ENCODE measurements around the gene PDGFB. TPM values are rescaled to one million over a fixed set of nuclear protein-coding genes. Genes with fewer than 3 reads are reported as not detected.
A peak's percentile ranks its signal among the peaks of the same experiment; 100 is the strongest.

The PDGFB gene
- total RNA-seq, 1 donor, result 0.27 TPM

- DNase-seq (ENCODE audit: low read depth in 2 of 3, low spot score in 2 of 3), result no peak
These were observed 10.8 kb upstream of the PDGFB start for GRCh38 chr22:39255449-39256185.

GRCh38 chr22:39254789-39255298, 10.1 kb upstream of the PDGFB start:
- no peak for DNase-seq (ENCODE audit: low read depth in 2 of 3, low spot score in 2 of 3)

DNA sequence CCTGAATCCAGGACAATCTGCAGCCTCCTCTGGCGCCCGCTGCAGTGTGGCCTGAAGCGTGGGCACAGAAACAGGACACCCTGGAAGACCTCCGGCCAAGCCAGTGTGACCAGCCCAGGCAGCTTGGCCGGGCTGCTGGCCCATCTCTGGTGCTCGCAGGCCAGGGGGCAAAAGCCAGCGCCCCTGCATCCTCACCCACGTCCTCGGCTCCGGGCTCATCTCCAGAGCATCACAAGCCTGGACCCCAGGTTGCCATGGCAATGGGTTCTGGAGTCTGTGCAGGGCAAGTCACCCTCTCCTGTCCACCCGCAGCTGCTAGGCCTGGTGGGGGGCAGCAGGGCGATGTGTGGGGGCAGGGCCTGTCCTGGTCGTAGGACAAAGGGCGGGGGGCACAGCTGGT, 9.3 kb upstream of the PDGFB start:
- DNase-seq (ENCODE audit: low read depth in 2 of 3, low spot score in 2 of 3), result no peak

- DNase-seq (ENCODE audit: low read depth in 2 of 3, low spot score in 2 of 3), result peak in 2 of 3 donors; percentile 28 to 61
These were observed 8.8 kb upstream of the PDGFB start for GRCh38 chr22:39253435-39254070.

GRCh38 chr22:39252461-39253434, 8.0 kb upstream of the PDGFB start:
- DNase-seq (ENCODE audit: low read depth in 2 of 3, low spot score in 2 of 3), result no peak

- DNase-seq (ENCODE audit: low read depth in 2 of 3, low spot score in 2 of 3), result no peak
These were observed 7.1 kb upstream of the PDGFB start for GRCh38 chr22:39251762-39252460.

GRCh38 chr22:39250838-39251237, 6.1 kb upstream of the PDGFB start:
- no peak for DNase-seq (ENCODE audit: low read depth in 2 of 3, low spot score in 2 of 3)

DNA sequence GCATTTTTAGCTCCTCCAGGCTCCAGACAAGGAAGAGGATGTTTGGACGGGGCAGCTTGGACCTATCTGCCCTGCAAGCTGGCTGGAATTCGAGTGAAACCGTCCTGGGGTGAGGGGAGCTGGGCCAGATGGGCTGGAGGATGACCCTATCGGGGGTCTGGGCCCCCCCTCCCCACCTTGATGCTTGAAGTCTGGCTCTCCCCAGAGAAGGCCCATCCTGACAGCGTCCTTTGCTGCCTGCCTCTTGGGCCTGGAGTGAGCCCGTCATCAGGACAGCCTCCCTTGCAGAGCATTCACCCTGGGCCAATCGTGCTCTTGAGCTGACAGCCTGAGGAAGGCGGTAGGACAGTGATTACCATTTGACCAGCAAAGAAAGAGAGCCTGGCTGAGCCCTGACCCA, 5.3 kb upstream of the PDGFB start:
- no peak for DNase-seq (ENCODE audit: low read depth in 2 of 3, low spot score in 2 of 3)

DNA sequence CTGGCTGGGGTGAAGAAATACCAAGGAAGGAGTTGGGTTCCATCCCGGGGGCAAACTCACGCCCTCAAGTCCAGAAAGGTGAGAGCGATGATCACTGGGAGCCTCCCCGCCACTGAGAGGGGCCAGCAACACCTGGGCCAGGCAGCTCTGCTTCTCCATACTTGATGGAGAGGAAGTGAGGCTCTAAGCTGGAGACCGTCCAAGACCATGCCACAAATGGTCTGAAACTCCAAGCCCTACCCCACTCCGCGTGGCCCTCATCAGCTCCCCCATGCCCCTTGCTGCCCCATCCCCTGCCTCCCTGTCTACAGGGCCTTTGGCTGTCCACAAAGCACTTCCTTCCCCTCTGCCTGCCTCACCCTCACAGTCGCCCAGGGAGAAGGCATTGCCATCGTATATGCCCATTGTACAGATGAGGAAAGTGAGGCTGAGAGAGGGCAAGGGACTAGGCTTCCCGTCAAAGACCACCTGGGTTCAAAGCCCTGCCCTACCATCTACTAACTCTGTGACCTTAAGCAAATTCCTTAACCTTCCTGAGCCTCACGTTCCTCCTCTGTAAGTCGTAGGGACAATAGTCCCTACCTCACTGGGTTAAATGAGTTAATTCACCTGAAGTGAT, 4.4 kb upstream of the PDGFB start:
- DNase-seq (ENCODE audit: low read depth in 2 of 3, low spot score in 2 of 3), result peak in 1 of 3 donors; percentile 45

GRCh38 chr22:39248254-39248653, 3.5 kb upstream of the PDGFB start:
- DNase-seq (ENCODE audit: low read depth in 2 of 3, low spot score in 2 of 3), result no peak

DNA sequence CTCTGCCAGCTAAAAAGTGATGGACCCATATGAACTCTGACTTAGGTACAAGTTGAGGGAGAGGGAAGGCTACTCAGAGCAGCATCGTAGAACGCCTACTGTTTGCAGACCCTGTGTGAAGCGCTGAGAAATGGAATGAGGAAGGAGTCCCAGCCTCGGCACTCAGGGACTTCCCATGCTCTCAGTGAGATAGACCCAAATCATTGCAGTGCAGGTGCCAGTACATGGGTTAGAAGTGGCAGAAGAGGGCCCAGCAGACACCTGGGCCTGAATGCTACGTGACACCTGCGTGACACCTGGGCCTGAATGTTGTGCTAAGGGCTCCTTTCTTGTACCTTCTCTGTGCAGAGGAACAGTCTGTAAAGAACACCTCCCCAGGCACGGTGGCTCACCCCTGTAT, 2.6 kb upstream of the PDGFB start:
- no peak for DNase-seq (ENCODE audit: low read depth in 2 of 3, low spot score in 2 of 3)

DNA sequence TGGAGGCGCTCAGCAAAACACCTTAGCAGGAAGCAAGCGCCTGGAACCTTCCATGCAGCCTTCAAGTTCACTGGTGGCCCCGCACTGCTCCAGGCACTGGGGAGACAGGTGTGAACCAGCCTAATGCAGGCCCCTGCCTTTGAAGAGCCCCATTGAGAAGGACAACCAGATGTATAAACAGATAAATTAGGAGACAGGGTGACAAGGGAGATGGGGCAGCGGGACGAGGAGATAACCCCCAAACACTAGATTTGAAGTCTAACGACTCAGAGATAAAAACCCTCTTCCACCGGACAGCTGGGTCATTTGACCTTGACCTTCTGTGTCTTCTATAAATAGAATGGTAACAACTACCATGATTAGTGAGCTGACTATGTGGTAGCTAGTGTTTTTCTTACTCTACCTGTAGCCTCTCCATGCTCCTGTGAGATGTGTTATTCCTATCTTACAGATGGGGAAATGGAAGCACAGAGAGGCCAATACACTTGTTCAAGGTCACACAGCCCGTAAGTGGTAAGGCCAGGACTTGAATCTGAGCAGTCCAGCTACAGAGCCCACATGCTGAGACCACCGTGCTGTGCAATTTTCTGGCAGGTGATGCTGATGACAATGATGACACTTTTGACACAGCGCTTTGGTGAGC, 2.0 kb upstream of the PDGFB start:
- no peak for DNase-seq (ENCODE audit: low read depth in 2 of 3, low spot score in 2 of 3)

GRCh38 chr22:39246217-39246616, 1.4 kb upstream of the PDGFB start:
- DNase-seq (ENCODE audit: low read depth in 2 of 3, low spot score in 2 of 3), result no peak

- no peak for DNase-seq (ENCODE audit: low read depth in 2 of 3, low spot score in 2 of 3)
These were observed 603 bp upstream of the PDGFB start for GRCh38 chr22:39245130-39246039.

GRCh38 chr22:39244136-39244495, 666 bp downstream of the PDGFB start:
- no peak for DNase-seq (ENCODE audit: low read depth in 2 of 3, low spot score in 2 of 3)

GRCh38 chr22:39243439-39244135, 1.2 kb downstream of the PDGFB start:
- DNase-seq (ENCODE audit: low read depth in 2 of 3, low spot score in 2 of 3), result no peak

GRCh38 chr22:39242595-39243438, 2.0 kb downstream of the PDGFB start:
- no peak for DNase-seq (ENCODE audit: low read depth in 2 of 3, low spot score in 2 of 3)

Data from hematopoietic multipotent progenitor cell (in vitro differentiated cells).